ENCODE data around the gene RNF5. TPM values are rescaled to one million over a fixed set of nuclear protein-coding genes. Genes with fewer than 3 reads are reported as not detected.

RNF5 gene
- polyA plus RNA-seq, 1 donor from 2014 or later = 369 TPM

- Histone ChIP-seq H3K9ac (ENCODE audit: low read length) (no peak overlapping the region), H3K4me2 (ENCODE audit: low read length) (no peak overlapping the region), H3K27me3 (ENCODE audit: insufficient read depth, low read depth, low read length) (no peaks in the 10 kb centered on the region), H3K27ac (ENCODE audit: low read length) (no peak overlapping the region), H2AFZ (ENCODE audit: low read depth, low read length) (no peak overlapping the region), H4K20me1 (ENCODE audit: insufficient read depth) (no peaks in the 10 kb centered on the region), H3K79me2 (replicated peaks; ENCODE audit: insufficient read depth, low read length) (peaks cover 16% of the 10 kb centered on the region), H3K4me3 (ENCODE audit: low read length) (no peak overlapping the region), H3K9me2 (ENCODE audit: insufficient read depth, low read length) (no peaks in the 10 kb centered on the region), H3K36me3 (ENCODE audit: insufficient read depth, low read length) (no peaks in the 10 kb centered on the region), H3K9me3 (ENCODE audit: low read length) (no peaks in the 10 kb centered on the region), H3F3A (ENCODE audit: insufficient read depth, low read length, poor library complexity, severe bottlenecking) (no peaks in the 10 kb centered on the region)
- TF ChIP-seq REST (IDR thresholded peaks at IDR 0.05; ENCODE audit: borderline replicate concordance) (no peak), RAD21 (conservative IDR thresholded peaks at IDR 0.05) (no peak), EP300 (conservative IDR thresholded peaks at IDR 0.05; ENCODE audit: poor library complexity, severe bottlenecking) (no peak), TAF1 (IDR thresholded peaks at IDR 0.05; ENCODE audit: low read depth) (no peak), MXI1 (conservative IDR thresholded peaks at IDR 0.05; ENCODE audit: poor library complexity, severe bottlenecking) (no peak), CTCF (IDR thresholded peaks at IDR 0.05; ENCODE audit: poor library complexity, severe bottlenecking) (no peak), SMC3 (conservative IDR thresholded peaks at IDR 0.05; ENCODE audit: poor library complexity) (no peak), EZH2 (IDR thresholded peaks at IDR 0.05; ENCODE audit: borderline replicate concordance, insufficient read depth, low read length, poor library complexity, severe bottlenecking) (no peak), POLR2AphosphoS5 (IDR thresholded peaks at IDR 0.05) (no peak)
Observed at GRCh38 chr6:32132110-32132509, 46.1 kb upstream of the RNF5 start.

- Histone ChIP-seq H3K27me3 (ENCODE audit: insufficient read depth, low read depth, low read length) (no peaks in the 10 kb centered on the region), H3K4me3 (ENCODE audit: low read length) (no peak overlapping the region)
Observed at GRCh38 chr6:32133786-32134185, 44.4 kb upstream of the RNF5 start.

GRCh38 chr6:32137454-32137853 lies 40.8 kb upstream of the RNF5 start:
- H3K27ac ChIP-seq (ENCODE audit: low read length) = no peak overlapping the region
- TF ChIP-seq SMC3 (conservative IDR thresholded peaks at IDR 0.05; ENCODE audit: poor library complexity) (no peak), RAD21 (conservative IDR thresholded peaks at IDR 0.05) (no peak), EP300 (conservative IDR thresholded peaks at IDR 0.05; ENCODE audit: poor library complexity, severe bottlenecking) (no peak), TAF1 (IDR thresholded peaks at IDR 0.05; ENCODE audit: low read depth) (no peak), POLR2AphosphoS5 (IDR thresholded peaks at IDR 0.05) (no peak), EZH2 (IDR thresholded peaks at IDR 0.05; ENCODE audit: borderline replicate concordance, insufficient read depth, low read length, poor library complexity, severe bottlenecking) (no peak), CTCF (IDR thresholded peaks at IDR 0.05; ENCODE audit: poor library complexity, severe bottlenecking) (no peak), MXI1 (conservative IDR thresholded peaks at IDR 0.05; ENCODE audit: poor library complexity, severe bottlenecking) (no peak), REST (IDR thresholded peaks at IDR 0.05; ENCODE audit: borderline replicate concordance) (no peak)
- no peak overlapping the region for H3K9ac ChIP-seq (ENCODE audit: low read length)

More at GRCh38 chr6:32133786-32134185, 44.4 kb upstream of the RNF5 start:
- Histone ChIP-seq H3K9me2 (ENCODE audit: insufficient read depth, low read length) (no peaks in the 10 kb centered on the region), H3K9ac (ENCODE audit: low read length) (no peak overlapping the region), H2AFZ (ENCODE audit: low read depth, low read length) (no peak overlapping the region), H3K79me2 (replicated peaks; ENCODE audit: insufficient read depth, low read length) (peaks cover 11% of the 10 kb centered on the region), H3K27ac (ENCODE audit: low read length) (no peak overlapping the region), H4K20me1 (ENCODE audit: insufficient read depth) (no peaks in the 10 kb centered on the region), H3K36me3 (ENCODE audit: insufficient read depth, low read length) (no peaks in the 10 kb centered on the region), H3F3A (ENCODE audit: insufficient read depth, low read length, poor library complexity, severe bottlenecking) (no peaks in the 10 kb centered on the region), H3K9me3 (ENCODE audit: low read length) (no peaks in the 10 kb centered on the region), H3K4me2 (ENCODE audit: low read length) (no peak overlapping the region)
- no peak for TF ChIP-seq RAD21 (conservative IDR thresholded peaks at IDR 0.05)
- TF ChIP-seq EZH2 (IDR thresholded peaks at IDR 0.05; ENCODE audit: borderline replicate concordance, insufficient read depth, low read length, poor library complexity, severe bottlenecking) = no peak

More at GRCh38 chr6:32137454-32137853, 40.8 kb upstream of the RNF5 start:
- Histone ChIP-seq H4K20me1 (ENCODE audit: insufficient read depth) (no peaks in the 10 kb centered on the region), H3K79me2 (replicated peaks; ENCODE audit: insufficient read depth, low read length) (no peaks in the 10 kb centered on the region), H3K4me2 (ENCODE audit: low read length) (no peak overlapping the region), H3K4me3 (ENCODE audit: low read length) (no peak overlapping the region), H3K9me2 (ENCODE audit: insufficient read depth, low read length) (no peaks in the 10 kb centered on the region), H3K36me3 (ENCODE audit: insufficient read depth, low read length) (no peaks in the 10 kb centered on the region), H2AFZ (ENCODE audit: low read depth, low read length) (no peak overlapping the region), H3K9me3 (ENCODE audit: low read length) (no peaks in the 10 kb centered on the region), H3K27me3 (ENCODE audit: insufficient read depth, low read depth, low read length) (no peaks in the 10 kb centered on the region), H3F3A (ENCODE audit: insufficient read depth, low read length, poor library complexity, severe bottlenecking) (no peaks in the 10 kb centered on the region)
